ENCODE results near the gene TRAF7.

DNA sequence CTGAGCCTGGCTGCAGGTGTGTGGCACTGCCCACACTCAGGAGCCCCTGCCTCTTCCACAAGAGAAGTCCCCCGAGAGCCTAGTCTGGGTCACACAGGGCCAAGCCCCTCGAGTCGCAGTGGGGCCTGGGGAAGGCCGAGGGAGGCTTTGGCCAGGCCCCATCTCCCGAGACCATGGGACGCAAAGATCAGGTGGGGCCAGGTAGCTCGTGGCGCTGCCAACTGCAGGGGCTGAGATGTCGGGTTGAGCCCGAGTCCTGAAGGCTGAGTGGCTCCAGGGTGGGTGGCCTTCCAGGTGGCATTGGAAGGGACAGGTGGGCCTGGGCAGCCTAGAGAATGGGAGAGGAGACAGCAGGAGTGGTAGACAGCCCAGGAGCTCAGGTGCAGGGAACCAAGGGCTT, 6.3 kb downstream of the TRAF7 start:
- no peak for TF ChIP-seq POLR2A (IDR thresholded peaks at IDR 0.05)
- TF ChIP-seq, protein P1, sequence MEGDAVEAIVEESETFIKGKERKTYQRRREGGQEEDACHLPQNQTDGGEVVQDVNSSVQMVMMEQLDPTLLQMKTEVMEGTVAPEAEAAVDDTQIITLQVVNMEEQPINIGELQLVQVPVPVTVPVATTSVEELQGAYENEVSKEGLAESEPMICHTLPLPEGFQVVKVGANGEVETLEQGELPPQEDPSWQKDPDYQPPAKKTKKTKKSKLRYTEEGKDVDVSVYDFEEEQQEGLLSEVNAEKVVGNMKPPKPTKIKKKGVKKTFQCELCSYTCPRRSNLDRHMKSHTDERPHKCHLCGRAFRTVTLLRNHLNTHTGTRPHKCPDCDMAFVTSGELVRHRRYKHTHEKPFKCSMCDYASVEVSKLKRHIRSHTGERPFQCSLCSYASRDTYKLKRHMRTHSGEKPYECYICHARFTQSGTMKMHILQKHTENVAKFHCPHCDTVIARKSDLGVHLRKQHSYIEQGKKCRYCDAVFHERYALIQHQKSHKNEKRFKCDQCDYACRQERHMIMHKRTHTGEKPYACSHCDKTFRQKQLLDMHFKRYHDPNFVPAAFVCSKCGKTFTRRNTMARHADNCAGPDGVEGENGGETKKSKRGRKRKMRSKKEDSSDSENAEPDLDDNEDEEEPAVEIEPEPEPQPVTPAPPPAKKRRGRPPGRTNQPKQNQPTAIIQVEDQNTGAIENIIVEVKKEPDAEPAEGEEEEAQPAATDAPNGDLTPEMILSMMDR (IDR thresholded peaks at IDR 0.05), result no peak

Measured in body of pancreas (tissue), 4 donors.